H1 (cell line): ENCODE measurements around the gene FRMD3. TPM values are rescaled to one million over a fixed set of nuclear protein-coding genes. Genes with fewer than 3 reads are reported as not detected.

Experiments used
- CTCF ChIA-PET: fragments of 300-600 bp; sonication (Branson Sonifier 250); formaldehyde crosslinking; loops from one replicate; lab custom pipeline; 2021; ENCODE audit not compliant: partially characterized antibody; lab: Charles Lee
- POLR2A ChIA-PET: fragments of 300-600 bp; sonication (Branson Sonifier 250); formaldehyde crosslinking; loops from one replicate; lab custom pipeline; 2021; ENCODE audit warnings: inconsistent platforms; ENCODE audit not compliant: partially characterized antibody; lab: Charles Lee
- DNase-seq, 2 experiments: peaks; one replicate each; pipeline versions ENCODE4 v3.0.0 to v3.0.0-alpha.2; 2010 to 2022; ENCODE audit warnings: low spot score in 2 of 2, low read depth in 1 of 2, mixed read lengths in 1 of 2
- FAIRE-seq: peaks from 2 replicates; lab custom pipeline; 2011; peaks lifted over from hg19 to GRCh38; lab: Jason Lieb, UNC
- H2AFZ ChIP-seq: 2 replicates; pipeline ENCODE4 v1.8.1; 2012; ENCODE audit warnings: low read length, inconsistent platforms
- H2AK5ac ChIP-seq: 2 replicates; pipeline ENCODE4 v1.6.1; 2013; ENCODE audit warnings: low read depth, low read length
- H2BK120ac ChIP-seq: replicated peaks from 2 replicates; pipeline ENCODE3; 2013; ENCODE audit warnings: low read depth, low read length, inconsistent platforms
- H2BK12ac ChIP-seq: 2 replicates; pipeline ENCODE4 v1.6.1; 2013; ENCODE audit warnings: low read depth, low read length
- H2BK15ac ChIP-seq: 2 replicates; pipeline ENCODE4 v1.6.1; 2013; ENCODE audit warnings: low read length
- H2BK20ac ChIP-seq: 2 replicates; pipeline ENCODE4 v1.6.1; 2013; ENCODE audit warnings: low read length
- H2BK5ac ChIP-seq: 2 replicates; pipeline ENCODE4 v1.6.1; 2013; ENCODE audit warnings: low read depth, low read length
- H3K14ac ChIP-seq: 2 replicates; pipeline ENCODE4 v1.6.1; 2013; ENCODE audit warnings: inconsistent platforms; ENCODE audit not compliant: insufficient read length
- H3K18ac ChIP-seq: 2 replicates; pipeline ENCODE4 v1.6.1; 2013; ENCODE audit warnings: low read length; ENCODE audit errors: extremely low read depth
- H3K23ac ChIP-seq: 2 replicates; pipeline ENCODE4 v1.6.1; 2013; ENCODE audit warnings: inconsistent platforms; ENCODE audit not compliant: insufficient read length
- H3K23me2 ChIP-seq: 2 replicates; pipeline ENCODE4 v1.6.1; 2013; ENCODE audit warnings: low read depth, low read length
- H3K27ac ChIP-seq: 2 replicates; pipeline ENCODE4 v1.6.1; 2011; ENCODE audit warnings: low read depth, low read length, inconsistent platforms
- H3K27me3 ChIP-seq, 4 experiments: replicated peaks in 1 of 4; 1 replicate in 1 of 4; 2 replicates in 3 of 4; pipeline versions ENCODE4 v1.6.1 to v1.8.1; 2011 to 2013; ENCODE audit warnings: low read length in 3 of 4, mild to moderate bottlenecking in 3 of 4, inconsistent platforms in 2 of 4, mixed read lengths in 2 of 4, moderate library complexity in 1 of 4; ENCODE audit not compliant: control insufficient read depth in 3 of 4, insufficient read depth in 3 of 4; ENCODE audit errors: extremely low read depth in 1 of 4
- H3K36me3 ChIP-seq, 4 experiments: 2 replicates each; pipeline versions ENCODE4 v1.6.1 to v1.8.1; 2011 to 2013; ENCODE audit warnings: mild to moderate bottlenecking in 4 of 4, low read length in 3 of 4, moderate library complexity in 2 of 4, control low read depth in 1 of 4, inconsistent platforms in 1 of 4; ENCODE audit not compliant: insufficient read depth in 4 of 4, control insufficient read depth in 2 of 4
- H3K4ac ChIP-seq: replicated peaks from 2 replicates; pipeline ENCODE3; 2013; ENCODE audit warnings: low read length, low read depth, mixed read lengths, inconsistent platforms; ENCODE audit not compliant: insufficient read length
- H3K4me1 ChIP-seq, 4 experiments: replicated peaks in 1 of 4; 1 replicate in 1 of 4; 2 replicates in 3 of 4; pipeline versions ENCODE4 v1.6.1 to v1.8.1; 2011 to 2013; ENCODE audit warnings: low read length in 3 of 4, inconsistent platforms in 2 of 4, mixed read lengths in 1 of 4; ENCODE audit not compliant: insufficient read depth in 4 of 4, control insufficient read depth in 3 of 4
- H3K4me2 ChIP-seq, 2 experiments: 2 replicates each; pipeline versions ENCODE4 v1.6.1 to v1.8.1; 2011 to 2013; ENCODE audit warnings: low read depth in 2 of 2, low read length in 2 of 2, control low read depth in 1 of 2, inconsistent platforms in 1 of 2, mild to moderate bottlenecking in 1 of 2; ENCODE audit not compliant: insufficient read depth in 1 of 2
- H3K4me3 ChIP-seq, 4 experiments: fragments of 200-600, 300-600 bp in 1 of 4; sonication (generic), shearing (Covaris generic), sonication (Bioruptor Twin) in 1 of 4; 2 replicates each; pipeline versions ENCODE4 v1.5.1 to v1.8.1; 2011 to 2016; ENCODE audit warnings: low read length in 4 of 4, low read depth in 3 of 4, control low read depth in 2 of 4, inconsistent platforms in 2 of 4, mild to moderate bottlenecking in 2 of 4, mixed read lengths in 1 of 4, moderate library complexity in 1 of 4; ENCODE audit not compliant: insufficient read depth in 2 of 4; ENCODE audit errors: extremely low read depth in 1 of 4
- H3K56ac ChIP-seq: replicated peaks from 2 replicates; pipeline ENCODE3; 2013; ENCODE audit warnings: low read depth, mild to moderate bottlenecking, mixed read lengths, low read length, inconsistent platforms; ENCODE audit not compliant: insufficient read length
- H3K79me1 ChIP-seq: 2 replicates; pipeline ENCODE4 v1.6.1; 2013; ENCODE audit warnings: low read depth, low read length, control low read depth
- H3K79me2 ChIP-seq, 2 experiments: 2 replicates each; pipeline versions ENCODE4 v1.6.1 to v1.8.1; 2012 to 2013; ENCODE audit warnings: low read length in 2 of 2, mild to moderate bottlenecking in 2 of 2, inconsistent platforms in 1 of 2; ENCODE audit not compliant: insufficient read depth in 2 of 2, control insufficient read depth in 1 of 2
- H3K9ac ChIP-seq, 4 experiments: replicated peaks in 1 of 4; 1 replicate in 1 of 4; 2 replicates in 3 of 4; pipeline versions ENCODE4 v1.6.1 to v1.8.1; 2011 to 2013; ENCODE audit warnings: low read depth in 3 of 4, low read length in 3 of 4, control low read depth in 2 of 4, mild to moderate bottlenecking in 2 of 4, moderate library complexity in 2 of 4, inconsistent platforms in 1 of 4; ENCODE audit errors: extremely low read depth in 1 of 4
- H3K9me3 ChIP-seq, 2 experiments: 2 replicates each; pipeline versions ENCODE4 v1.6.1 to v1.8.1; 2012 to 2013; ENCODE audit warnings: mild to moderate bottlenecking in 2 of 2, moderate library complexity in 2 of 2, control low read depth in 1 of 2, inconsistent platforms in 1 of 2, low read depth in 1 of 2, low read length in 1 of 2, mixed read lengths in 1 of 2; ENCODE audit not compliant: insufficient read depth in 2 of 2
- H4K20me1 ChIP-seq, 2 experiments: replicated peaks in 1 of 2; 2 replicates each; pipeline versions ENCODE3 to v1.8.1; 2011 to 2013; ENCODE audit warnings: inconsistent platforms in 2 of 2, low read length in 2 of 2, mild to moderate bottlenecking in 1 of 2; ENCODE audit not compliant: insufficient read depth in 2 of 2, control insufficient read depth in 1 of 2
- H4K5ac ChIP-seq: 2 replicates; pipeline ENCODE4 v1.6.1; 2013; ENCODE audit warnings: low read length, low read depth, mixed read lengths, inconsistent platforms; ENCODE audit not compliant: insufficient read length
- H4K8ac ChIP-seq: 2 replicates; pipeline ENCODE4 v1.8.0; 2013; ENCODE audit warnings: mild to moderate bottlenecking, moderate library complexity, low read length, inconsistent platforms; ENCODE audit not compliant: insufficient read depth; ENCODE audit errors: extremely low read depth
- H4K91ac ChIP-seq: replicated peaks from 2 replicates; pipeline ENCODE3; 2013; ENCODE audit warnings: low read length, mixed read lengths, inconsistent platforms; ENCODE audit not compliant: insufficient read length
- BRCA1 ChIP-seq: IDR thresholded peaks from 2 replicates; pipeline ENCODE4 v1.6.1; 2012; ENCODE audit warnings: low read depth, low read length, improper control_type of control experiment
- CTCF ChIP-seq, 3 experiments: IDR thresholded peaks; 1 replicate in 2 of 3; 2 replicates in 1 of 3; pipeline versions ENCODE4 v1.5.1 to v1.6.1; 2011; ENCODE audit warnings: low read length in 3 of 3, mild to moderate bottlenecking in 3 of 3, inconsistent platforms in 2 of 3, low read depth in 1 of 3, moderate library complexity in 1 of 3; ENCODE audit not compliant: insufficient read depth in 1 of 3; ENCODE audit errors: control extremely low read depth in 1 of 3
- EGR1 ChIP-seq: IDR thresholded peaks from 2 replicates; pipeline ENCODE4 v1.6.1; 2011; ENCODE audit warnings: low read depth, low read length, borderline replicate concordance
- GABPA ChIP-seq: IDR thresholded peaks from 2 replicates; pipeline ENCODE4 v1.6.1; 2011; ENCODE audit warnings: mild to moderate bottlenecking, low read length, moderate library complexity, borderline replicate concordance; ENCODE audit not compliant: insufficient read depth
- GTF2F1 ChIP-seq: IDR thresholded peaks from 2 replicates; pipeline ENCODE4 v1.6.1; 2012; ENCODE audit warnings: low read depth, low read length, improper control_type of control experiment, borderline replicate concordance
- JUN ChIP-seq: IDR thresholded peaks from 2 replicates; pipeline ENCODE4 v1.6.1; 2011; ENCODE audit warnings: low read depth, mild to moderate bottlenecking, improper control_type of control experiment, low read length
- KDM1A ChIP-seq: fragments of 200-600, 300-600 bp; sonication (generic); IDR thresholded peaks from 2 replicates; pipeline ENCODE4 v1.7.1; 2016; ENCODE audit warnings: mild to moderate bottlenecking, low read length, borderline replicate concordance
- POU5F1 ChIP-seq: IDR thresholded peaks from 2 replicates; pipeline ENCODE4 v1.6.1; 2011; ENCODE audit warnings: low read depth, mild to moderate bottlenecking, low read length, moderate library complexity
- RNF2 ChIP-seq: fragments of 200-900, 300-1000 bp; sonication (generic); IDR thresholded peaks from 2 replicates; pipeline ENCODE4 v1.7.1; 2016; ENCODE audit warnings: borderline replicate concordance, low read depth, mild to moderate bottlenecking, antibody characterized with exemption, low read length; ENCODE audit not compliant: poor library complexity, severe bottlenecking; ENCODE audit errors: missing control alignments
- SIRT6 ChIP-seq: IDR thresholded peaks from one replicate; pipeline ENCODE4 v1.7.1; 2012; ENCODE audit warnings: low read length, inconsistent platforms
- SIX5 ChIP-seq: IDR thresholded peaks from 2 replicates; pipeline ENCODE4 v1.6.1; 2011; ENCODE audit warnings: mild to moderate bottlenecking, low read depth, low read length
- SP1 ChIP-seq: IDR thresholded peaks from 2 replicates; pipeline ENCODE4 v1.6.1; 2011; ENCODE audit warnings: low read depth, low read length
- WGBS, 2 experiments: shearing (Covaris generic) in 1 of 2; methylation state at CpG; one replicate each; pipeline versions ENCODE4 v1.1.6 to v1.1.7; 2013 to 2015; ENCODE audit warnings: low lambda C conversion rate in 2 of 2, mixed read lengths in 2 of 2, inconsistent platforms in 1 of 2, low coverage in 1 of 2, missing lambda C conversion rate in 1 of 2; ENCODE audit not compliant: insufficient replicate concordance in 2 of 2, insufficient coverage in 1 of 2, insufficient read length in 1 of 2; ENCODE audit errors: extremely low coverage in 1 of 2, missing lambda C conversion rate in 1 of 2; 5-methylcytosine and 5-hydroxymethylcytosine counted together
- polyA plus RNA-seq, 7 experiments: library from polyadenylated mRNA; depleted of rRNA in 3 of 7; stranded (reverse) in 5 of 7; unstranded in 2 of 7; fragments of >200 nt in 5 of 7; fragments of 200-250 nt in 2 of 7; gene quantifications; 1 replicate in 5 of 7; 2 replicates in 1 of 7; 4 replicates in 1 of 7; pipeline versions ENCODE4 v1.2.1 to v1.2.3, GENCODE V29; 2011 to 2013; ENCODE audit warnings: missing spikeins in 2 of 7, mixed read lengths in 2 of 7
- total RNA-seq: library from RNA; stranded (reverse); fragmentation: NEBNext Ultra II Directional; extraction: Animal tissue kit (Norgen Biotek cat#: 25700); gene quantifications from 2 replicates; pipeline ENCODE4 v1.2.1, GENCODE V29; 2021

FRMD3 gene
- total and polyA plus RNA-seq, 2 of the 8 experiments (the other 6 are each of a cell fraction or from before 2014, with no cell fraction given), result 0.15 to 1.4 TPM

DNA sequence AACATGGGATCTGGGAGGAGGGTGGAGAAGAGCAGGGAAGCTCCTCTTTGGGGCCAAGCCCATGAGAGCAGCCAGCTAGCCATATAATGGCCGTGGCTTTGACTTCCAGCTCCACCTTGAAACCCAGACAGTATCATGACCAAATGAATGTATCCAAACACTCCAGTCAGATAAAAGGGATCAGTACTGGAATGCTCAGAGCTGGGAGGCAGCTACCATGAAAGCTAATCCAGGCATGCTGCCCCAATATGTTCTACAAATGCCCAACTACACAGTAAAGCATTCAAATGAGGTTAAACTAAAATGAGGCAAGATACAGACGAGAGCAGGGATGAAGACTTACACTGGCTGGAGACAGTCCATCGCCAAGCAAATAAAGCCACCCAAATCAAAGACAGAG is 69.4 kb downstream of the FRMD3 start:
- Histone ChIP-seq H3K27ac (no peak overlapping the region), H3K36me3 (no peaks in the 10 kb centered on the region), H3K23ac (no peak overlapping the region), H3K9me3 (no peaks in the 10 kb centered on the region), H3K23me2 (no peaks in the 10 kb centered on the region), H2BK12ac (no peak overlapping the region), H2BK5ac (no peak overlapping the region), H4K91ac (no peak overlapping the region), H2AK5ac (no peak overlapping the region), H4K5ac (no peak overlapping the region), H3K79me1 (no peaks in the 10 kb centered on the region), H3K14ac (no peak overlapping the region), H2AFZ (no peak overlapping the region), H3K4me2 (no peak overlapping the region), H2BK120ac (no peak overlapping the region), H4K20me1 (no peaks in the 10 kb centered on the region), H3K4ac (no peak overlapping the region), H3K4me3 (no peak overlapping the region), H3K56ac (no peak overlapping the region), H3K18ac (no peak overlapping the region), H2BK20ac (no peak overlapping the region), H4K8ac (no peak overlapping the region), H2BK15ac (no peak overlapping the region), H3K27me3 (no peaks in the 10 kb centered on the region), H3K9ac (no peak overlapping the region), H3K79me2 (no peaks in the 10 kb centered on the region), H3K4me1 (peaks cover 0 to 18% (median 6%) of the 10 kb centered on the region in 4 experiments; a peak in 3 of 7 replicates)
- CTCF ChIA-PET, result interaction anchor here (1.5 to 4.2 kb wide), 3 partner anchors 9 to 134 kb away, joined by 3 to 17 read pairs (median 8); no protein-coding TSS in a partner anchor
- 93% methylated on average over 3 of the region's 3 CpGs; no CpG with 5 or more reads in 1 of the 2 experiments for WGBS, 2 experiments
- DNase-seq (no peak), FAIRE-seq (no peak)
- POLR2A ChIA-PET, result no interaction called here
- TF ChIP-seq SP1, result no peak
- TF ChIP-seq EGR1, result no peak
- TF ChIP-seq RNF2, result no peak
- no peak for TF ChIP-seq SIRT6
- no peak for TF ChIP-seq POU5F1
- no peak for TF ChIP-seq CTCF (IDR thresholded peaks at IDR 0.05; ENCODE audit: control extremely low read depth in 1 of 3, insufficient read depth in 1 of 3, low read depth in 1 of 3, low read length in 3 of 3)
- no peak for TF ChIP-seq JUN
- TF ChIP-seq GABPA, result no peak
- TF ChIP-seq KDM1A, result no peak
- TF ChIP-seq GTF2F1, result no peak
- no peak for TF ChIP-seq BRCA1
- no peak for TF ChIP-seq SIX5
